K562 (cell line): ENCODE results near the gene PRR35. TPM values are rescaled to one million over a fixed set of nuclear protein-coding genes. Genes with fewer than 3 reads are reported as not detected.

Experiments
- ATF1 ChIP-seq, 2 experiments: fragments of 450-650 bp in 1 of 2; IDR thresholded peaks; 2 replicates each; pipeline ENCODE4 v1.6.1; 2016; ENCODE audit warnings: missing compliant biosample characterization in 1 of 2, missing genetic modification characterization in 1 of 2
- CBX8 ChIP-seq: fragments of 200-600 bp; sonication (generic); IDR thresholded peaks from 2 replicates; pipeline ENCODE4 v1.6.1; 2012; ENCODE audit warnings: borderline replicate concordance, mixed run types, low read depth, mild to moderate bottlenecking, moderate library complexity, mixed read lengths, low read length, control low read depth, inconsistent platforms; ENCODE audit not compliant: poor library complexity, severe bottlenecking; ENCODE audit errors: extremely low read depth
- DDX20 ChIP-seq: fragments of 450-650 bp; IDR thresholded peaks from 2 replicates; pipeline ENCODE4 v1.6.1; 2016; ENCODE audit warnings: missing genetic modification characterization, low read depth, mild to moderate bottlenecking, missing compliant biosample characterization, moderate library complexity
- IFI16 ChIP-seq: fragments of 250-450 bp; sonication (Bioruptor Pico); IDR thresholded peaks from 2 replicates; pipeline ENCODE4 v2.1.2; 2022; ENCODE audit warnings: mild to moderate bottlenecking, inconsistent platforms
- KLF16 ChIP-seq: IDR thresholded peaks from 2 replicates; pipeline ENCODE4 v1.6.1; 2016; ENCODE audit warnings: antibody characterized with exemption
- MNT ChIP-seq, 2 experiments: fragments of 450-650 bp; conservative IDR thresholded peaks; 2 replicates each; pipeline ENCODE4 v1.6.1; 2017; ENCODE audit warnings: mild to moderate bottlenecking in 2 of 2, moderate library complexity in 2 of 2
- OTX1 ChIP-seq: fragments of 450-650 bp; formaldehyde crosslinking; IDR thresholded peaks from 2 replicates; pipeline ENCODE4 v1.4.0; 2022; ENCODE audit warnings: mild to moderate bottlenecking
- TAF7 ChIP-seq: fragments of 450-650 bp; IDR thresholded peaks from 2 replicates; pipeline ENCODE4 v1.6.1; 2016; ENCODE audit warnings: missing genetic modification characterization, missing compliant biosample characterization
- TBL1XR1 ChIP-seq, 2 experiments: IDR thresholded peaks; 2 replicates each; pipeline ENCODE4 v1.6.1; 2012; ENCODE audit warnings: improper control_type of control experiment in 2 of 2, low read length in 2 of 2, mild to moderate bottlenecking in 1 of 2
- TGIF2 ChIP-seq: sonication (generic); formaldehyde crosslinking; IDR thresholded peaks from 2 replicates; pipeline ENCODE4 v1.8.1; 2022; ENCODE audit warnings: mild to moderate bottlenecking, missing genetic modification reagents, moderate library complexity
- YY1 ChIP-seq, 3 experiments: IDR thresholded peaks; 2 replicates each; pipeline ENCODE4 v1.6.1; 2011; ENCODE audit warnings: low read length in 2 of 3, mild to moderate bottlenecking in 2 of 3, moderate library complexity in 2 of 3, borderline replicate concordance in 1 of 3, control low read depth in 1 of 3, low read depth in 1 of 3; ENCODE audit not compliant: insufficient read depth in 3 of 3, insufficient replicate concordance in 2 of 3, control insufficient read depth in 1 of 3, insufficient read length in 1 of 3; ENCODE audit errors: extremely low read depth in 1 of 3
- ZNF239 ChIP-seq: fragments of 250-450 bp; sonication (Bioruptor Pico); IDR thresholded peaks from 2 replicates; pipeline ENCODE4 v1.4.0; 2020; ENCODE audit warnings: mild to moderate bottlenecking
- ZNF318 ChIP-seq, 2 experiments: fragments of 450-650 bp; IDR thresholded peaks; 2 replicates each; pipeline ENCODE4 v1.6.1; 2016; ENCODE audit warnings: mild to moderate bottlenecking in 2 of 2, borderline replicate concordance in 1 of 2, low read depth in 1 of 2, moderate library complexity in 1 of 2
- polyA plus RNA-seq, 8 experiments: library from polyadenylated mRNA; depleted of rRNA in 4 of 8; stranded (reverse) in 5 of 8; unstranded in 3 of 8; fragments of >200 nt; fragmentation: Nextera tagmentation in 2 of 8; fragmentation: Illumina TruSeq in 1 of 8; extraction: Ambion mirVana in 2 of 8; extraction: Trizol in 1 of 8; gene quantifications; 2 replicates each; pipeline versions ENCODE4 v1.2.1 to v1.2.3, GENCODE V29; 2011 to 2014; ENCODE audit warnings: inconsistent platforms in 1 of 8, missing spikeins in 1 of 8
- total RNA-seq, 7 experiments: library from RNA; depleted of rRNA in 6 of 7; stranded (reverse); fragments of >200 nt in 6 of 7; fragmentation: Illumina TruSeq in 2 of 7; extraction: Trizol in 2 of 7; gene quantifications; 2 replicates each; pipeline versions ENCODE4 v1.2.1 to v1.2.3, GENCODE V29; 2011 to 2021; ENCODE audit warnings: low replicate concordance in 1 of 7
- TF ChIP-seq, protein P1 (sequence below): fragments of 250-450 bp; sonication (Bioruptor Pico); IDR thresholded peaks from 2 replicates; pipeline ENCODE4 v1.8.0; 2022; ENCODE audit warnings: moderate library complexity, mild to moderate bottlenecking, inconsistent platforms

Gene PRR35
- total and polyA plus RNA-seq, 9 of the 15 experiments (the other 6 are each of a cell fraction or from before 2014, with no cell fraction given) = 0.17 to 0.45 (median 0.21) TPM; not detected in 5

GRCh38 chr16:589658-590187 lies 29.5 kb downstream of the PRR35 start, which contains the start of gene RAB40C (continued):
- TF ChIP-seq MNT (conservative IDR thresholded peaks at IDR 0.05) (no peak; a peak in 2 of 4 replicates), KLF16 (no peak), OTX1 (no peak), TGIF2 (CRISPR knock-in tag) (no peak), YY1 (IDR thresholded peaks at IDR 0.05; ENCODE audit: borderline replicate concordance in 1 of 3, control insufficient read depth in 1 of 3, extremely low read depth in 1 of 3, insufficient read depth in 3 of 3, insufficient read length in 1 of 3, insufficient replicate concordance in 2 of 3, low read depth in 1 of 3, low read length in 2 of 3) (peak in 1 of 3 experiments; percentile 26), CBX8 (no peak), ZNF318 (IDR thresholded peaks at IDR 0.05; ENCODE audit: borderline replicate concordance in 1 of 2, low read depth in 1 of 2) (no peak), TBL1XR1 (IDR thresholded peaks at IDR 0.05; ENCODE audit: low read length in 2 of 2) (0 out of 4 replicates have a peak, but pooled peaks of 1 of the 2 experiments have one; percentile 15), ZNF239 (no peak), ATF1 (CRISPR knock-in tag; IDR thresholded peaks at IDR 0.05) (peak; percentile 71), ATF1 (tag; IDR thresholded peaks at IDR 0.05) (peak; percentile 57), TAF7 (tag) (no peak), IFI16 (CRISPR knock-in tag) (no peak), DDX20 (tag) (no peak)
- TF ChIP-seq, protein P1, sequence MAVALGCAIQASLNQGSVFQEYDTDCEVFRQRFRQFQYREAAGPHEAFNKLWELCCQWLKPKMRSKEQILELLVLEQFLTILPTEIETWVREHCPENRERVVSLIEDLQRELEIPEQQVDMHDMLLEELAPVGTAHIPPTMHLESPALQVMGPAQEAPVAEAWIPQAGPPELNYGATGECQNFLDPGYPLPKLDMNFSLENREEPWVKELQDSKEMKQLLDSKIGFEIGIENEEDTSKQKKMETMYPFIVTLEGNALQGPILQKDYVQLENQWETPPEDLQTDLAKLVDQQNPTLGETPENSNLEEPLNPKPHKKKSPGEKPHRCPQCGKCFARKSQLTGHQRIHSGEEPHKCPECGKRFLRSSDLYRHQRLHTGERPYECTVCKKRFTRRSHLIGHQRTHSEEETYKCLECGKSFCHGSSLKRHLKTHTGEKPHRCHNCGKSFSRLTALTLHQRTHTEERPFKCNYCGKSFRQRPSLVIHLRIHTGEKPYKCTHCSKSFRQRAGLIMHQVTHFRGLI (CRISPR knock-in tag) = no peak
